Transverse colon (tissue), 4 donors: Measurements from ENCODE around the gene TPGS1. TPM values are rescaled to one million over a fixed set of nuclear protein-coding genes. Genes with fewer than 3 reads are reported as not detected.

Experiments used
- DNase-seq: peaks from one replicate; pipeline ENCODE4 v3.0.0-alpha.2; 2019
- H3K27ac ChIP-seq, 4 donors: fragments of 200-600 bp; sonication (generic); 2 replicates each; pipeline ENCODE4 v1.5.1; 2016 to 2018; ENCODE audit warnings: inconsistent platforms in 4 of 4
- H3K27me3 ChIP-seq: fragments of 200-600 bp; sonication (generic); 2 replicates; pipeline ENCODE4 v1.5.1; 2017; ENCODE audit warnings: inconsistent platforms
- H3K36me3 ChIP-seq, 4 donors: fragments of 200-600 bp; sonication (generic); 2 replicates each; pipeline ENCODE4 v1.5.1; 2017 to 2019; ENCODE audit warnings: inconsistent platforms in 4 of 4
- H3K4me1 ChIP-seq, 4 donors: fragments of 200-600 bp; sonication (generic); 2 replicates each; pipeline ENCODE4 v1.5.1; 2017 to 2020; ENCODE audit warnings: inconsistent platforms in 4 of 4
- H3K4me3 ChIP-seq, 4 donors: fragments of 200-600 bp; sonication (generic); 1 replicate in 1 of 4; 2 replicates in 3 of 4; pipeline versions ENCODE4 v1.5.1 to v1.6.1; 2017 to 2019; ENCODE audit warnings: inconsistent platforms in 4 of 4
- H3K9me3 ChIP-seq, 2 donors: fragments of 200-600 bp; sonication (generic); 2 replicates each; pipeline ENCODE4 v1.5.1; 2017 to 2019; ENCODE audit warnings: inconsistent platforms in 2 of 2
- CTCF ChIP-seq, 5 experiments: fragments of 200-600 bp in 3 of 5; fragments of 450-650 bp in 2 of 5; sonication (generic) in 3 of 5; IDR thresholded peaks; 1 replicate in 2 of 5; 2 replicates in 3 of 5; pipeline ENCODE4 v1.5.1; 2016 to 2017; ENCODE audit warnings: antibody characterized with exemption in 5 of 5, inconsistent platforms in 3 of 5, mild to moderate bottlenecking in 2 of 5, moderate library complexity in 1 of 5
- EP300 ChIP-seq: sonication (generic); formaldehyde crosslinking; IDR thresholded peaks from one replicate; pipeline ENCODE4 v1.6.1; 2017; ENCODE audit warnings: antibody characterized with exemption, low read depth
- POLR2A ChIP-seq: fragments of 450-650 bp; IDR thresholded peaks from one replicate; pipeline ENCODE4 v1.6.1; 2016; ENCODE audit warnings: antibody characterized with exemption, mild to moderate bottlenecking, moderate library complexity
- POLR2AphosphoS5 ChIP-seq, 3 donors: sonication (generic); formaldehyde crosslinking; IDR thresholded peaks; one replicate each; pipeline ENCODE4 v1.6.1; 2016; ENCODE audit warnings: antibody characterized with exemption in 3 of 3
- WGBS, 2 donors: methylation state at CpG; one replicate each; pipeline ENCODE4 v1.1.5; 2018; ENCODE audit warnings: low coverage in 1 of 2; 5-methylcytosine and 5-hydroxymethylcytosine counted together
- in situ Hi-C, 4 donors: fragments of 200-750 bp; cut with MboI; loops; one replicate each; pipeline versions ENCODE4 v1.15.0 to v1.15.1; 2017; ENCODE audit warnings: low sequenced_read_pairs in 3 of 4, low pct_ligation_motif_present in 1 of 4, low pct_unique_long_range_greater_than_20kb in 1 of 4
- intact Hi-C: fragments of 100-400 bp; cut with DNase I; formaldehyde crosslinking; loops from one replicate; pipeline ENCODE4 v1.15.1; 2023; ENCODE audit warnings: low total_unique reads
- total RNA-seq, 4 donors: library from RNA; depleted of rRNA; stranded (reverse); fragments of >200 nt; gene quantifications; one replicate each; pipeline ENCODE4 v1.1.0, GENCODE V29; 2016

The TPGS1 gene
- total RNA-seq, 4 donors from 2014 or later, result 18.0 to 103 (median 43.8) TPM

- Histone ChIP-seq H3K27ac (peak overlapping the region; percentile 75 to 81 (median 78)), H3K36me3 (no peaks in the 10 kb centered on the region), H3K9me3 (no peaks in the 10 kb centered on the region), H3K27me3 (no peaks in the 10 kb centered on the region), H3K4me1 (peaks cover 18 to 44% (median 36%) of the 10 kb centered on the region in 4 donors), H3K4me3 (peak overlapping the region in 1 of 4 donors; percentile 22)
- peak; percentile 87 for DNase-seq
- WGBS, 2 donors, result 7% methylated on average over 21 of the region's 21 CpGs; no CpG with 5 or more reads in 1 of the 2 donors
- in situ Hi-C loops, result no loop called here
- TF ChIP-seq CTCF (IDR thresholded peaks at IDR 0.05) (peak; percentile 94 to 98 (median 95)), POLR2AphosphoS5 (IDR thresholded peaks at IDR 0.05) (no peak)
- intact Hi-C loops, result loop anchor here (1.0 kb wide), 1 partner anchor 39 kb away; no protein-coding TSS in a partner anchor
These were observed 3.4 kb downstream of the TPGS1 start for GRCh38 chr19:510606-511100.

GRCh38 chr19:511101-511851 lies 4.0 kb downstream of the TPGS1 start:
- no peaks in the 10 kb centered on the region for H3K36me3 ChIP-seq
- no peaks in the 10 kb centered on the region for H3K9me3 ChIP-seq
- no peaks in the 10 kb centered on the region for H3K27me3 ChIP-seq
- WGBS, 2 donors, result 33 to 47% methylated on average over 3 to 30 of the region's 30 CpGs
- DNase-seq, result peak; percentile 82
- TF ChIP-seq EP300 (no peak), CTCF (IDR thresholded peaks at IDR 0.05) (no peak), POLR2A (peak; percentile 40), POLR2AphosphoS5 (IDR thresholded peaks at IDR 0.05) (peak; percentile 86 to 92 (median 88))
- in situ Hi-C loops, result no loop called here
- intact Hi-C loops, result no loop called here
- peak overlapping the region in 1 of 4 donors; percentile 22 for H3K4me3 ChIP-seq
- H3K4me1 ChIP-seq, result peaks cover 16 to 42% (median 34%) of the 10 kb centered on the region in 4 donors
- peak overlapping the region; percentile 75 to 81 (median 78) for H3K27ac ChIP-seq

GRCh38 chr19:512547-513365 lies 5.5 kb downstream of the TPGS1 start:
- Histone ChIP-seq H3K36me3 (no peaks in the 10 kb centered on the region), H3K4me1 (peaks cover 13 to 38% (median 30%) of the 10 kb centered on the region in 4 donors), H3K27me3 (no peaks in the 10 kb centered on the region), H3K27ac (no peak overlapping the region), H3K4me3 (no peak overlapping the region), H3K9me3 (no peaks in the 10 kb centered on the region)
- intact Hi-C loops (no loop called here), in situ Hi-C loops (no loop called here)
- 60% methylated on average over 49 of the region's 62 CpGs; no CpG with 5 or more reads in 1 of the 2 donors for WGBS, 2 donors
- TF ChIP-seq POLR2AphosphoS5 (IDR thresholded peaks at IDR 0.05) (no peak), POLR2A (no peak), EP300 (no peak), CTCF (IDR thresholded peaks at IDR 0.05) (no peak)
- no peak for DNase-seq
